Measurements from ENCODE around the gene PTPN12. TPM values are rescaled to one million over a fixed set of nuclear protein-coding genes. Genes with fewer than 3 reads are reported as not detected.
"Not testable (repeated sequence)": the region's sequence is repeated elsewhere in the genome, so short reads cannot be mapped to it uniquely, and the experiment has no call there.

The PTPN12 gene
- total RNA-seq, 4 donors from 2014 or later = 46.8 to 103 (median 70.6) TPM

- Histone ChIP-seq H3K27me3 (no peaks in the 10 kb centered on the region), H3K4me1 (no peaks in the 10 kb centered on the region), H3K36me3 (no peaks in the 10 kb centered on the region), H3K9me3 (no peaks in the 10 kb centered on the region), H3K4me3 (no peak overlapping the region), H3K27ac (no peak overlapping the region)
- intact Hi-C loops (cut with DNase I; ENCODE audit: low total_unique reads) (no loop called here), in situ Hi-C loops (cut with MboI; ENCODE audit: low pct_ligation_motif_present in 1 of 4, low pct_unique_long_range_greater_than_20kb in 1 of 4, low sequenced_read_pairs in 3 of 4) (no loop called here)
- TF ChIP-seq POLR2AphosphoS5 (IDR thresholded peaks at IDR 0.05) (no peak), CTCF (IDR thresholded peaks at IDR 0.05) (no peak), POLR2A (IDR thresholded peaks at IDR 0.05) (no peak), EP300 (IDR thresholded peaks at IDR 0.05; ENCODE audit: low read depth) (no peak)
- no peak for DNase-seq
- WGBS, 2 donors (ENCODE audit: low coverage in 1 of 2) = 81 to 100% methylated on average over 4 of the region's 4 CpGs
Measured at GRCh38 chr7:77529279-77529678, 7.8 kb upstream of the PTPN12 start.

GRCh38 chr7:77531038-77531437, 6.1 kb upstream of the PTPN12 start:
- no peak for DNase-seq
- Histone ChIP-seq H3K4me3 (no peak overlapping the region), H3K27me3 (no peaks in the 10 kb centered on the region), H3K27ac (no peak overlapping the region), H3K4me1 (peaks cover 0 to 4% (median 1%) of the 10 kb centered on the region in 4 donors), H3K9me3 (no peaks in the 10 kb centered on the region), H3K36me3 (no peaks in the 10 kb centered on the region)
- in situ Hi-C loops (cut with MboI; ENCODE audit: low pct_ligation_motif_present in 1 of 4, low pct_unique_long_range_greater_than_20kb in 1 of 4, low sequenced_read_pairs in 3 of 4) (no loop called here), intact Hi-C loops (cut with DNase I; ENCODE audit: low total_unique reads) (loop anchor here (10.0 kb wide), 1 partner anchor 106 kb away; no protein-coding TSS in a partner anchor)
- 59 to 71% methylated on average over 2 of the region's 2 CpGs for WGBS, 2 donors (ENCODE audit: low coverage in 1 of 2)
- TF ChIP-seq CTCF (IDR thresholded peaks at IDR 0.05) (no peak), EP300 (IDR thresholded peaks at IDR 0.05; ENCODE audit: low read depth) (no peak), POLR2AphosphoS5 (IDR thresholded peaks at IDR 0.05) (no peak), POLR2A (IDR thresholded peaks at IDR 0.05) (no peak)

- Histone ChIP-seq H3K9me3 (no peaks in the 10 kb centered on the region), H3K27me3 (no peaks in the 10 kb centered on the region), H3K36me3 (no peaks in the 10 kb centered on the region), H3K4me3 (no peak overlapping the region), H3K27ac (no peak overlapping the region), H3K4me1 (peaks cover 0 to 6% (median 3%) of the 10 kb centered on the region in 4 donors)
- 87 to 89% methylated on average over 5 of the region's 5 CpGs for WGBS, 2 donors (ENCODE audit: low coverage in 1 of 2)
- no peak for TF ChIP-seq POLR2AphosphoS5 (IDR thresholded peaks at IDR 0.05)
- no peak for TF ChIP-seq CTCF (IDR thresholded peaks at IDR 0.05)
- no peak for TF ChIP-seq POLR2A (IDR thresholded peaks at IDR 0.05)
- no peak for TF ChIP-seq EP300 (IDR thresholded peaks at IDR 0.05; ENCODE audit: low read depth)
- no peak for DNase-seq
- in situ Hi-C loops (cut with MboI; ENCODE audit: low pct_ligation_motif_present in 1 of 4, low pct_unique_long_range_greater_than_20kb in 1 of 4, low sequenced_read_pairs in 3 of 4) = no loop called here
- intact Hi-C loops (cut with DNase I; ENCODE audit: low total_unique reads) = loop anchor here (10.0 kb wide), 1 partner anchor 107 kb away; no protein-coding TSS in a partner anchor
Measured at GRCh38 chr7:77532247-77532646, 4.8 kb upstream of the PTPN12 start.

GRCh38 chr7:77532732-77533131, 4.4 kb upstream of the PTPN12 start:
- WGBS, 2 donors (ENCODE audit: low coverage in 1 of 2) = 72% methylated on average over 3 of the region's 3 CpGs; no CpG with 5 or more reads in 1 of the 2 donors
- H3K27ac ChIP-seq; DNase-seq; H3K4me1 ChIP-seq; H3K27me3 ChIP-seq; H3K36me3 ChIP-seq; H3K9me3 ChIP-seq; H3K4me3 ChIP-seq; in situ Hi-C loops (cut with MboI; ENCODE audit: low pct_ligation_motif_present in 1 of 4, low pct_unique_long_range_greater_than_20kb in 1 of 4, low sequenced_read_pairs in 3 of 4): not testable (repeated sequence)
- intact Hi-C loops (cut with DNase I; ENCODE audit: low total_unique reads) = loop anchor here (10.0 kb wide), 1 partner anchor 108 kb away; no protein-coding TSS in a partner anchor

- intact Hi-C loops (cut with DNase I; ENCODE audit: low total_unique reads) = loop anchor here (10.0 kb wide), 1 partner anchor 109 kb away; no protein-coding TSS in a partner anchor
- H3K27ac ChIP-seq; H3K36me3 ChIP-seq; H3K4me3 ChIP-seq; in situ Hi-C loops (cut with MboI; ENCODE audit: low pct_ligation_motif_present in 1 of 4, low pct_unique_long_range_greater_than_20kb in 1 of 4, low sequenced_read_pairs in 3 of 4); H3K9me3 ChIP-seq; H3K4me1 ChIP-seq; H3K27me3 ChIP-seq; DNase-seq: not testable (repeated sequence)
- 100% methylated on average over 6 of the region's 31 CpGs; no CpG with 5 or more reads in 1 of the 2 donors for whole genome bisulfite sequencing, 2 donors (ENCODE audit: low coverage in 1 of 2)
Measured at GRCh38 chr7:77534046-77534445, 3.0 kb upstream of the PTPN12 start.
